Prostate gland (tissue), 2 donors: ENCODE measurements around the gene PAK4. TPM values are rescaled to one million over a fixed set of nuclear protein-coding genes. Genes with fewer than 3 reads are reported as not detected.
"Not testable (repeated sequence)": the region's sequence is repeated elsewhere in the genome, so short reads cannot be mapped to it uniquely, and the experiment has no call there.

Experiments
- DNase-seq: peaks from one replicate; pipeline ENCODE4 v3.0.0-alpha.2; 2019; ENCODE audit warnings: low spot score
- H3K27ac ChIP-seq, 2 donors: fragments of 200-600 bp; sonication (generic); 2 replicates each; pipeline ENCODE4 v1.5.1; 2017 to 2019
- H3K27me3 ChIP-seq: fragments of 200-600 bp; sonication (generic); replicated peaks from 2 replicates; pipeline ENCODE4 v1.5.1; 2019; ENCODE audit not compliant: insufficient read depth
- H3K36me3 ChIP-seq, 2 donors: fragments of 200-600 bp; sonication (generic); 1 replicate in 1 of 2; 2 replicates in 1 of 2; pipeline versions ENCODE4 v1.5.1 to v1.8.1; 2017 to 2019
- H3K4me1 ChIP-seq: fragments of 200-600 bp; sonication (generic); replicated peaks from 2 replicates; pipeline ENCODE4 v1.5.1; 2019
- H3K4me3 ChIP-seq, 2 donors: fragments of 200-600 bp; sonication (generic); 2 replicates each; pipeline ENCODE4 v1.5.1; 2017 to 2019
- H3K9me3 ChIP-seq: fragments of 200-600 bp; sonication (generic); 2 replicates; pipeline ENCODE4 v1.5.1; 2017
- POLR2A ChIP-seq: fragments of 450-650 bp; IDR thresholded peaks from one replicate; pipeline ENCODE4 v1.6.1; 2016; ENCODE audit warnings: antibody characterized with exemption, mild to moderate bottlenecking
- POLR2AphosphoS5 ChIP-seq: sonication (generic); formaldehyde crosslinking; IDR thresholded peaks from one replicate; pipeline ENCODE4 v1.6.1; 2017; ENCODE audit warnings: antibody characterized with exemption
- WGBS: methylation state at CpG from one replicate; pipeline ENCODE4 v1.1.5; 2018; 5-methylcytosine and 5-hydroxymethylcytosine counted together
- intact Hi-C: fragments of 100-400 bp; cut with DNase I; formaldehyde crosslinking; loops from one replicate; pipeline ENCODE4 v1.14.2; 2022
- total RNA-seq, 2 donors: library from RNA; depleted of rRNA; stranded (reverse); fragments of >200 nt; gene quantifications; one replicate each; pipeline ENCODE4 v1.1.0, GENCODE V29; 2016
- TF ChIP-seq, protein P1 (sequence below), 4 experiments: fragments of 200-600 bp in 2 of 4; fragments of 450-650 bp in 2 of 4; sonication (generic) in 2 of 4; IDR thresholded peaks; 1 replicate in 3 of 4; 2 replicates in 1 of 4; pipeline ENCODE4 v1.5.1; 2016 to 2019; ENCODE audit warnings: antibody characterized with exemption in 4 of 4, mild to moderate bottlenecking in 2 of 4, moderate library complexity in 2 of 4

The PAK4 gene
- total RNA-seq, 2 donors from 2014 or later: 111 to 123 TPM

DNA sequence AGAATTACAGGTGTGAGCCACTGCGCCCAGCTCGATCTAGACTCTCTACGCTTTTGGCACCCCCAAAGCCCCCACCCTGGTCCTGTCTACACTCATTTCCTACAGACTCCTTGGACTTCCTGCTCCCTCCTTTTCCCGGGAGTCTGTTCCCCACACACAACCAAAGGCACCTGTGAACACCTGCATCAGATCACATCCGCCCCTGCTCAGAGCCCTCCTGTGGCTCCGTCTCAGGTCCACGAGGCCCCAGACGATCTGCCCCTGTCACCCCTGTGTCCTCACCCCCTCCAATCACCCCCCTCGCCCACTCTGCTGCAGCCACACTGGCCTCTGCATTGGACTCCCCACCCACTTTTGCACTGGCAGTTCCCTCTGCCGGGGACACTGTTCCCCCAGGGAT, 12.4 kb upstream of the PAK4 start:
- DNase-seq: no peak
- Histone ChIP-seq H3K36me3 (no peaks in the 10 kb centered on the region), H3K9me3 (no peaks in the 10 kb centered on the region), H3K4me3 (no peak overlapping the region), H3K4me1 (no peaks in the 10 kb centered on the region), H3K27me3 (no peaks in the 10 kb centered on the region), H3K27ac (no peak overlapping the region)
- no peak for TF ChIP-seq POLR2A
- TF ChIP-seq POLR2AphosphoS5: no peak
- TF ChIP-seq, protein P1, sequence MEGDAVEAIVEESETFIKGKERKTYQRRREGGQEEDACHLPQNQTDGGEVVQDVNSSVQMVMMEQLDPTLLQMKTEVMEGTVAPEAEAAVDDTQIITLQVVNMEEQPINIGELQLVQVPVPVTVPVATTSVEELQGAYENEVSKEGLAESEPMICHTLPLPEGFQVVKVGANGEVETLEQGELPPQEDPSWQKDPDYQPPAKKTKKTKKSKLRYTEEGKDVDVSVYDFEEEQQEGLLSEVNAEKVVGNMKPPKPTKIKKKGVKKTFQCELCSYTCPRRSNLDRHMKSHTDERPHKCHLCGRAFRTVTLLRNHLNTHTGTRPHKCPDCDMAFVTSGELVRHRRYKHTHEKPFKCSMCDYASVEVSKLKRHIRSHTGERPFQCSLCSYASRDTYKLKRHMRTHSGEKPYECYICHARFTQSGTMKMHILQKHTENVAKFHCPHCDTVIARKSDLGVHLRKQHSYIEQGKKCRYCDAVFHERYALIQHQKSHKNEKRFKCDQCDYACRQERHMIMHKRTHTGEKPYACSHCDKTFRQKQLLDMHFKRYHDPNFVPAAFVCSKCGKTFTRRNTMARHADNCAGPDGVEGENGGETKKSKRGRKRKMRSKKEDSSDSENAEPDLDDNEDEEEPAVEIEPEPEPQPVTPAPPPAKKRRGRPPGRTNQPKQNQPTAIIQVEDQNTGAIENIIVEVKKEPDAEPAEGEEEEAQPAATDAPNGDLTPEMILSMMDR (IDR thresholded peaks at IDR 0.05): no peak
- WGBS: 79% methylated on average over 10 of the region's 10 CpGs
- intact Hi-C loops: no loop called here

DNA sequence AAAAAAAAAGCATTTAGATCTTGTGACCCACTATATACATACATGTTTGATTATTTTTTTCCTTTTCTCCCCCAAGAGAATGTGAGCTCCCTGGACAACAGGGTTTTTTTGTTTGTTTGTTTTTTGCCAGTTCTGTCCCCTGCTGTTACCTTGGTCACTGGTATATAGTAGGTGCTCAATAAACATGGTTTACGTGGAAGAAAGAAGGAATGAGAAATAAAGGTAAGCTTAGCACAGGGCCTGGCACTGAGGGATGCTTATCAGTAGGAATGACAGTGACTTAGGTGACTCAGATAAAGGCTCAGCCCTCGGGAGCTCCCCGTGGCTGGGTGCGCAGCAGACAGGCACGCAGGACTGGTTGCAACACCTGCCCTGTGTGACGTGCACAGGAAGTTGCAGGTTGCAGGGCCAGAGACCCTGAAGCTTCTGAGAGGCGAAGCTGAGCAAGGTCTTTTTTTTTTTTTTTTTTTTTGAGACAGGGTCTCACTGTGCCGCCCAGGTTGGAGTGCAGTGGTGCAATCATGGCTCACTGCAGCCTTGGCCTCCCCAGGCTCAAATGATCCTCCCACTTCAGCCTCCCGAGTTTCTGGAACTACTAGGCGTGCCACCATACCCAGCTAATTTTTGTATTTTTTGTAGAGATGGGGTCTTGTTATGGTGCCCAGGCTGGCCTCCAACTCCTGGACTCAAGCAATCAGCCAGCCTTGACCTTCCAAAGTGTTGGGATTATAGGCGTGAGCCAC, 10.3 kb upstream of the PAK4 start:
- Histone ChIP-seq H3K9me3 (no peaks in the 10 kb centered on the region), H3K4me1 (no peaks in the 10 kb centered on the region), H3K36me3 (no peaks in the 10 kb centered on the region), H3K4me3 (no peak overlapping the region), H3K27ac (no peak overlapping the region), H3K27me3 (no peaks in the 10 kb centered on the region)
- WGBS: 85% methylated on average over 11 of the region's 11 CpGs
- intact Hi-C loops: no loop called here
- no peak for DNase-seq
- TF ChIP-seq POLR2A (no peak), POLR2AphosphoS5 (no peak)
- TF ChIP-seq, protein P1 (IDR thresholded peaks at IDR 0.05): no peak

DNA sequence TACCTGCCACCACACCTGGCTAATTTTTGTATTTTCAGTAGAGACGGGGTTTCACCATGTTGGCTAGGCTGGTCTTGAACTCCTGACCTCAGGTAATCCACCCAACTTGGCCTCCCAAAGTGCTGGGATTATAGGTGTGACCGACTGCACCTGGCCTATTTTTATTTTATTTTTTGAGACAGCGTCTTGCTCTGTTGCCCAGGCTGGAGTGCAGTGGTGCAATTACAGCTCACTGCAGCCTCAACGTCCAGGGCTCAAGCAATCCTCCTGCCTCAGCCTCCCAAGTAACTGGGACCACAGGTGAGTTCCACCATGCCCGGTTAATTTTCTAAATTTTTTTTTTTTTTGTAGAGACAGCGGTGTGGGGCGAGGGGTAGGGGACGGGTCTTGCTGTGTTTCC, 8.6 kb upstream of the PAK4 start:
- H3K4me1 ChIP-seq, H3K36me3 ChIP-seq, H3K4me3 ChIP-seq, intact Hi-C loops, DNase-seq, H3K27ac ChIP-seq, H3K9me3 ChIP-seq, H3K27me3 ChIP-seq: not testable (repeated sequence)
- 81% methylated on average over 8 of the region's 8 CpGs for WGBS

DNA sequence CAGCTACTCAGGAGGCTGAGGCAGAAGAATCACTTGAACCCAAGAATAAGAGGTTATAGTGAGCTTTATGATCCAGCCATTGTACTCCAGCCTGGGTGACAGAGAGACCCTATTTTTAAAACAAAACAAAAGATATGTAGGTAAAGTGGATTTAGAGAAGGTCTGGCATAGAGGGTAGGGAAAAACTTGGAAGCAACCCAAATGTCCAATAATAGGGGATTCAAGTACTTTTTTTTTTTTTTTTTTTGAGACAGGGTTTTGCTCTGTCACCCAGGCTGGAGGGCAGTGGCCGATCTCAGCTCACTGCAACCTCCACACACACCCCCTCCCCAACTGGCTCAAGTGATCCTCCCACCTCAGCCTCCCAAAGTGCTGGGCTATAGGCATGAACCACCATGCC, 5.8 kb upstream of the PAK4 start:
- WGBS: 57% methylated on average over 1 of the region's 1 CpG
- H3K9me3 ChIP-seq: no peaks in the 10 kb centered on the region
- no peak overlapping the region for H3K27ac ChIP-seq
- intact Hi-C loops: loop anchor here (5.0 to 10.0 kb wide), 3 partner anchors 67 to 207 kb away; no protein-coding TSS in a partner anchor
- no peak for DNase-seq
- H3K27me3 ChIP-seq: no peaks in the 10 kb centered on the region
- H3K4me1 ChIP-seq: no peaks in the 10 kb centered on the region
- no peak overlapping the region for H3K4me3 ChIP-seq
- no peak for TF ChIP-seq POLR2A
- TF ChIP-seq, protein P1 (IDR thresholded peaks at IDR 0.05): no peak
- no peak for TF ChIP-seq POLR2AphosphoS5
- no peaks in the 10 kb centered on the region for H3K36me3 ChIP-seq

DNA sequence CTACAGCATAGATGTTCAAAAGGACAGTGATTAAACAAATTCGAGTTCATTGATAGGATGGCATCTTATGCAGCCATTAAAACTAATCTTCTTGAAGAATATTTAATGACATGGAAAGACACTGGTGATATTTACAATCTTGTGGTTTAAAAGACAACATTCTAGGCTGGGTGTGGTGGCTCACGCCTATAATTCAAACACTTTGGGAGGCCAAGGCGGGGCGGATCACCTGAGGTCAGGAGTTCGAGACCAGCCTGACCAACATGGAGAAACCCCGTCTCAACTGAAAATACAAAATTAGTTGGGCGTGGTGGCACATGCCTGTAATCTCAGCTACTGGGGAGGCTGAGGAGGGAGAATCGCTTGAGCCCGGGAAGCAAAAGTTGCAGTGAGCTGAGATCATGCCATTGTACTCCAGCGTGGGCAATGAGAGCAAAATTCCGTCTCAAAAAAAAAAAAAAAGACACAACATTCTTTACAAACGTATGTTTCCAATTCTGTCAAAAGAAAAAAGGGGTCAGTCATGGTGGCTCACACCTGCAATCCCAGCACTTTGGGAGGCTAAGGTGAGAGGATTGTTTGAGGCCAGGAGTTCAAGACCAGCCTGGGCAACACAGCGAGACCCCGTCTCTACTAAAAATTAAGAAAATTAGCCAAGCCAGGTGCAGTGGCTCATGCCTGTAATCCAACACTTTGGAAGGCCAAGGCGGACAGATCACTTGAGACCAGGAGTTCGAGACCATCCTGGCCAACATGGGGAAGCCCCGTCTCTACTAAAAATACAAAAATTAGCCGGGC, 2.5 kb upstream of the PAK4 start:
- no peak for DNase-seq
- intact Hi-C loops: loop anchor here (5.0 to 10.0 kb wide), 3 partner anchors 64 to 204 kb away; no protein-coding TSS in a partner anchor
- H3K27me3 ChIP-seq: no peaks in the 10 kb centered on the region
- no peak for TF ChIP-seq POLR2AphosphoS5
- TF ChIP-seq, protein P1 (IDR thresholded peaks at IDR 0.05): no peak
- no peak for TF ChIP-seq POLR2A
- H3K4me1 ChIP-seq: peaks cover 9% of the 10 kb centered on the region
- no peak overlapping the region for H3K27ac ChIP-seq
- WGBS: 77% methylated on average over 18 of the region's 18 CpGs
- no peaks in the 10 kb centered on the region for H3K36me3 ChIP-seq
- H3K9me3 ChIP-seq: no peaks in the 10 kb centered on the region
- H3K4me3 ChIP-seq: no peak overlapping the region
